ENCODE data around the gene SAXO1.

GRCh38 chr9:18881758-18882157 is 151.3 kb downstream of the SAXO1 start:
- TF ChIP-seq EZH2 (IDR thresholded peaks at IDR 0.05; ENCODE audit: low read depth), result no peak
- TF ChIP-seq CTCF (conservative IDR thresholded peaks at IDR 0.05), result no peak
